HepG2 (cell line): ENCODE results near the gene GATAD2B. TPM values are rescaled to one million over a fixed set of nuclear protein-coding genes. Genes with fewer than 3 reads are reported as not detected.

ENCODE experiments used
- AFF4 ChIP-seq: sonication (generic); formaldehyde crosslinking; IDR thresholded peaks from 2 replicates; pipeline ENCODE4 v1.4.0; 2020; ENCODE audit warnings: missing genetic modification reagents
- ATF1 ChIP-seq: IDR thresholded peaks from 2 replicates; pipeline ENCODE4 v1.6.1; 2016; ENCODE audit warnings: mild to moderate bottlenecking, control low read depth
- FLYWCH1 ChIP-seq: sonication (generic); formaldehyde crosslinking; IDR thresholded peaks from 2 replicates; pipeline ENCODE4 v1.8.1; 2023; ENCODE audit warnings: mild to moderate bottlenecking, missing genetic modification reagents
- HDAC6 ChIP-seq: fragments of 200-600 bp; sonication (generic); IDR thresholded peaks from 2 replicates; pipeline ENCODE4 v1.7.0; 2017; ENCODE audit warnings: mild to moderate bottlenecking, antibody characterized with exemption, low read length, low read depth
- HMGXB3 ChIP-seq: sonication (generic); formaldehyde crosslinking; IDR thresholded peaks from 2 replicates; pipeline ENCODE4 v1.4.0; 2020; ENCODE audit warnings: missing genetic modification reagents, borderline replicate concordance
- HNRNPK ChIP-seq: fragments of 200-400 bp; formaldehyde crosslinking; IDR thresholded peaks from 2 replicates; pipeline ENCODE4 v1.6.1; 2018; ENCODE audit warnings: low read length, low read depth, moderate library complexity, mild to moderate bottlenecking; ENCODE audit not compliant: poor library complexity, severe bottlenecking
- MED8 ChIP-seq: sonication (generic); formaldehyde crosslinking; IDR thresholded peaks from 2 replicates; pipeline ENCODE4 v1.8.1; 2023; ENCODE audit warnings: mild to moderate bottlenecking, missing genetic modification reagents; ENCODE audit not compliant: insufficient replicate concordance
- RCOR2 ChIP-seq: IDR thresholded peaks from 2 replicates; pipeline ENCODE4 v1.6.1; 2016; ENCODE audit warnings: missing biosample characterization, missing genetic modification reagents
- RXRA ChIP-seq: sonication (generic); formaldehyde crosslinking; IDR thresholded peaks from 2 replicates; pipeline ENCODE4 v1.5.1; 2020; ENCODE audit warnings: missing genetic modification reagents
- SSRP1 ChIP-seq: IDR thresholded peaks from 2 replicates; pipeline ENCODE4 v1.6.1; 2016; ENCODE audit warnings: control low read depth
- ZBTB7B ChIP-seq: sonication (generic); formaldehyde crosslinking; IDR thresholded peaks from 2 replicates; pipeline ENCODE4 v1.4.0; 2020; ENCODE audit warnings: missing genetic modification reagents
- ZFX ChIP-seq: sonication (generic); formaldehyde crosslinking; IDR thresholded peaks from 2 replicates; pipeline ENCODE4 v1.4.0; 2020; ENCODE audit warnings: mild to moderate bottlenecking, low read depth, missing genetic modification reagents, moderate library complexity
- ZNF180 ChIP-seq: sonication (generic); formaldehyde crosslinking; IDR thresholded peaks from 2 replicates; pipeline ENCODE4 v1.4.0; 2020; ENCODE audit warnings: low read depth, missing genetic modification reagents, borderline replicate concordance
- ZNF329 ChIP-seq: sonication (generic); formaldehyde crosslinking; IDR thresholded peaks from 2 replicates; pipeline ENCODE4 v1.9.0; 2021; ENCODE audit warnings: low read depth, mild to moderate bottlenecking, missing genetic modification reagents
- ZNF382 ChIP-seq: sonication (generic); formaldehyde crosslinking; IDR thresholded peaks from 2 replicates; pipeline ENCODE4 v1.5.0; 2020; ENCODE audit warnings: missing genetic modification reagents, mild to moderate bottlenecking, borderline replicate concordance
- ZNF414 ChIP-seq: sonication (generic); formaldehyde crosslinking; IDR thresholded peaks from 2 replicates; pipeline ENCODE4 v1.5.0; 2020; ENCODE audit warnings: missing genetic modification reagents
- ZNF704 ChIP-seq: sonication (generic); formaldehyde crosslinking; IDR thresholded peaks from 2 replicates; pipeline ENCODE4 v1.8.1; 2023; ENCODE audit warnings: mild to moderate bottlenecking, inconsistent platforms, moderate library complexity, missing genetic modification reagents, borderline replicate concordance
- ZNF784 ChIP-seq: sonication (generic); formaldehyde crosslinking; IDR thresholded peaks from 2 replicates; pipeline ENCODE4 v1.5.1; 2020; ENCODE audit warnings: missing genetic modification reagents, mild to moderate bottlenecking, borderline replicate concordance
- polyA plus RNA-seq, 8 experiments: library from polyadenylated mRNA; depleted of rRNA in 3 of 8; stranded (reverse) in 7 of 8; unstranded in 1 of 8; fragments of >200 nt; fragmentation: Illumina TruSeq in 4 of 8; extraction: Trizol in 4 of 8; gene quantifications; 2 replicates each; pipeline versions ENCODE4 v1.2.1 to v1.2.3, GENCODE V29; 2011 to 2016; ENCODE audit warnings: low read depth in 4 of 8, missing spikeins in 1 of 8, mixed read lengths in 1 of 8; ENCODE audit not compliant: insufficient read depth in 1 of 8
- total RNA-seq, 5 experiments: library from RNA; depleted of rRNA; stranded (reverse); fragments of >200 nt; fragmentation: Illumina TruSeq; extraction: Trizol; gene quantifications; 2 replicates each; pipeline ENCODE4 v1.2.3, GENCODE V29; 2016; ENCODE audit warnings: low read depth in 1 of 5

Gene GATAD2B
- total and polyA plus RNA-seq, 2 of the 13 experiments (the other 11 are each of a cell fraction or from before 2014, with no cell fraction given) = 3.2 to 5.2 TPM

- TF ChIP-seq HDAC6 = no peak
- TF ChIP-seq HMGXB3 (CRISPR knock-in tag) = peak; percentile 70; the same call in 1 of the 2 replicates
- TF ChIP-seq ZNF704 (CRISPR knock-in tag) = no peak
- peak; percentile 62; the same call in 1 of the 2 replicates for TF ChIP-seq ZBTB7B
- TF ChIP-seq AFF4 (CRISPR knock-in tag) = no peak
- TF ChIP-seq FLYWCH1 = no peak
- TF ChIP-seq ZNF329 = no peak
- TF ChIP-seq ATF1 (CRISPR knock-in tag) = no peak
- peak; percentile 6; the same call in 1 of the 2 replicates for TF ChIP-seq ZNF414 (CRISPR knock-in tag)
- no peak for TF ChIP-seq ZNF180
- TF ChIP-seq ZFX (CRISPR knock-in tag) = peak; percentile 44; the same call in 1 of the 2 replicates
- TF ChIP-seq RXRA (CRISPR knock-in tag) = peak; percentile 99
- TF ChIP-seq RCOR2 (CRISPR knock-in tag) = no peak
- TF ChIP-seq HNRNPK = no peak
- TF ChIP-seq ZNF382 (CRISPR knock-in tag) = no peak
- no peak for TF ChIP-seq ZNF784 (CRISPR knock-in tag)
- peak; percentile 57 for TF ChIP-seq MED8
- peak; percentile 79 for TF ChIP-seq SSRP1
Observed at GRCh38 chr1:153946622-153947241, 24.0 kb upstream of the GATAD2B start, which contains the start of gene DENND4B (continued).
